Right hindlimb (tissue), 1 donor: ENCODE results near the gene DVL1.

Experiments
- DNase-seq: peaks from one replicate; pipeline ENCODE4 v3.0.0-alpha.2; 2018

DVL1 gene

DNA sequence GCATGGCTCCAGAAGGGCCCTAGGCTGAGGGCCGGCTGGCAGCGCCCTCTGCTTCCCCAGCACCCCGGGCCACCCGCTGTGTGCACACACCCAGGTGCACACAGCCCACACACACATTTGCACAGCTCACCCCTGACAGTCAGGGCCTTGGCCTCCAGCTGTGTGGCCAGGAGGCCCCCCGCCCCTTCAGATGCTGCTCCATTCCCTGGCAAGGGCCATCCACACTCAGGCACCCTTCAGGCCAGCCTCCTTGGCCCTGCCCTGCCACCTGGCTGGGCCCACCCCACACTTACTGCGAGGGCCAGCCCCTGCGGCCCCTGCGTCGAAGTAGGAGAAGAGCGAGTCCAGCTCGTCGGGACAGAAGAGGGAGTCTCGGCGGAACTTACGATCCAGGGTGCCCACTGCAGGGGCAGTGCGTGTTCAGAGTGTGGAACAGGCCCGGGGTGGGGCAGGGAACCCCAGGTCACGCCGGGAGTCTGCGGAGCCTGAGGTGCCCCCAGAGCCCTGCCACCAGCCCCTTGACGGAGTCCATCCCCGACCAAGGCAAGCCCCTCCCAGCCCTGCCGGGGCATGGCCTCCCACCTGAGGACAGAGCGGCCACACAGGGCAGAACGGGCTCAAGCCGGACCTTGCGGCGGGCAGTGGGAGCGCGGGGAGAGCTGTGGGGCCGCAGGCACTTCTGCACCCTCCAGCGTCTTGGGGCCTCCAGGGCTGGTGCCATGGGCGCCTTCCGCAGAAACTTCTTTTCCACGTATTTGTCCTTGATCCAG is 53.9 kb downstream of the DVL1 start:
- DNase-seq = no peak

DNA sequence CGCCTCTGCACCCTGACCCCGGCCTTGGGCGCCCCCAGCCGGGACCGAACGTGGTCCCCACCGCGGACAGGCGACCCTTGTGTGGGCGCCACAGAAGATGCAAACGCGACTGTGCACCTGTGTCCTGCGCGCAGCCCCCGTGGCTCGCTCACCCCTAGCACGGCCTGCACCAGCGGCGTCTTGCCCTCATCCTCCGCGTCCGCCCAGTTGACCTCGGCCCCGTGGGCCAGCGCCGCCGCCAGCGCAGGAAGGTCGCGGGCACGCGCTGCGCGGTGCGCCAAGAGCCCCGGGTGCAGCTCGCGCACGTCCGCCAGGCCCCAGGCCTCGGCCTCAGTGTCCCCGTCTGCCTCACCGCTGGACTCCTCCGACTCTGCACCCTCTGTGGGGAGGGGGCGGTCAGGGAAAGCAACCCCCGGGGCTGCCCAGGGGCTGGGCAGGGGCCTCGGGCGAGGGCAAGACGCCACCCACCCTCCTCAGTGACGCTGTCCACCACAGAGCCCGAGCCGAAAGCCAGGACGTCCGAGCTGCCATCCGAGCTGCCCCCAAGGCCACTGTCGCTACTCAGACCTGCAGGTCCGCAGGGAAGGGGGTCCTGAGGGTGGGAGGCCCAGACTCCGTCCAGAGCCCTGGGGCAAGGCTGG is 54.8 kb downstream of the DVL1 start:
- no peak for DNase-seq

DNA sequence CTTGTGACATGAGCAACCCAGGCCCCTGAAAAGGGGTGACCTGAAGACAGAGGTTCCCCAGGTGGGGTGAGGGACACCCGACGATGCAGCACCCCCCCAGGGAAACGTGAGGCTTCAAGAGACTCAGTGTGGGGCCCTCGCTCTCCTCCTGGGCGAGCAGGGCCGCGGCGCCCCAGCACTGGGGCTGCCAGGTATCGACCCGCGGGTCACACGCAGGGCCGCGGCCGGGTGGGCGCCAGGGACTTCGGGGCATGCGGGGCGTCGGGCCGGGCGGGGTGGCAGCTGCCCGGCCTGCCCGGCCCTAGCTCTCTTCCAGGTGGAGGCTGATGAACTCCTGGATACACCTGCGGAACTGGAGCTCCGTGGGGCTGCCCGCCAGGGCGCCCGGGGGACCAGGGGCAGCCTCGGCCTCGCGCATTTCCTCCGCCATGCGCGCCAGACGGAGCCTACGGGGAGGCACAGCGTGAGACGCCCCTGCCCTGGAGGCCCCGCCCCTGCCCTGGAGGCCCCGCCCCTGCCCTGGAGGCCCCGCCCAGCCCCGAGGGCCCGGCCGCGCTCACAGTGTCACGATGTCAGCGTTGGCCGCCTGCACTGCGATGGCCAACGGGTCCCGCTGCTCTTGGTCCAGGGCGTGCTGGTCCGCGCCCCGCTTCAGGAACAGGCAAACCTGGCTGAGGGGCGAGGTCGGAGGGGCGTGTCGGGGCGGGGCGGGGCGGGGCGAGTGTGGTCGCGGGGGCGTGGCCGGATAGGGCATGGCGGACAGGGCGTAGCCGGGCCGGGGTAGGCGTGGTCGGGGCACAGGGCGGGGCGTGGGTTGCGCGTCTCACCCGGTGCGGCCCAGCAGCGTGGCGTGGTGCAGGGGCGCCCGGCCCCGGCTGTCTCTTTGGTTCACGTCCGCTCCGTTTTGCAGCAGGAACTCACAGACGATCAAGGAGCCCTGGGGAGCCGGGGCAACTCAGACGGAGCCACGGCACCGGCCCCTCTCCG is 55.7 kb downstream of the DVL1 start:
- DNase-seq = no peak

DNA sequence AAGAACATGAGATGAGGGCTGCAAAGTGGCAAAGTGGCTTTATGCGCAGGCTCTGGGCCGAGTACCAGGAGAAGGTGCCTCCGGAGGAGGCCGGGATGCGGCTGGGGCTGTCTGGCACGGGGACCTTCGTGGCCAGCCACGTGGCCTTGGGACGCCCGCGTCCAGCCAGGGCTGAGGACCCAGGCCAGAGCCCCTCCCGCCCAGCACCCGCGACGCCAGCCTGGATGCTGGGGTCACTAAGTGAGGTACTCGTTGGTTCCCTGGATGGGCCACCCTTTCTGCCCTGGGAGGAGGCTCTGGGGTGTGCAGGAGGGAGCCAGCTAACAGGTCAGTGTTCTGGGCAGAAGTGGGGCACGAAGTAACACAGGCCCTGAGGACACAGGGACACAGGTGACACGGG is 56.4 kb downstream of the DVL1 start:
- DNase-seq = no peak

DNA sequence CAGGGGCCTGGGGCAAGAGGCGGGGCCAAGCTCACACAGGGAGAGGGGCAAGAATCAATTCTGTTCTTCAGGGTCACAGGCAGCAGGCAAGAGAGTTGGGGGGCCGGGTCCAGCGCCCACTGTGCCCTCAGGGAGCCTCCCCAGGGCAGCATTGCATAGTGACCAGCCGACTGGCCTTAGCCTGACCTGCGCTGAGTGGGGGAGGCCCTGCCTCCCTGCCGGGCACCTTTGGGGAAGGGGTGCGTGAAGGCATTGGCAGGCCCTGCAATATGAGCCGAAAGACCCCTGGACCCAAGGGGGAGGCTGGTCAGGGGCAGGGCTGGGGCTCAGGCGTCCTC is 56.8 kb downstream of the DVL1 start:
- no peak for DNase-seq

DNA sequence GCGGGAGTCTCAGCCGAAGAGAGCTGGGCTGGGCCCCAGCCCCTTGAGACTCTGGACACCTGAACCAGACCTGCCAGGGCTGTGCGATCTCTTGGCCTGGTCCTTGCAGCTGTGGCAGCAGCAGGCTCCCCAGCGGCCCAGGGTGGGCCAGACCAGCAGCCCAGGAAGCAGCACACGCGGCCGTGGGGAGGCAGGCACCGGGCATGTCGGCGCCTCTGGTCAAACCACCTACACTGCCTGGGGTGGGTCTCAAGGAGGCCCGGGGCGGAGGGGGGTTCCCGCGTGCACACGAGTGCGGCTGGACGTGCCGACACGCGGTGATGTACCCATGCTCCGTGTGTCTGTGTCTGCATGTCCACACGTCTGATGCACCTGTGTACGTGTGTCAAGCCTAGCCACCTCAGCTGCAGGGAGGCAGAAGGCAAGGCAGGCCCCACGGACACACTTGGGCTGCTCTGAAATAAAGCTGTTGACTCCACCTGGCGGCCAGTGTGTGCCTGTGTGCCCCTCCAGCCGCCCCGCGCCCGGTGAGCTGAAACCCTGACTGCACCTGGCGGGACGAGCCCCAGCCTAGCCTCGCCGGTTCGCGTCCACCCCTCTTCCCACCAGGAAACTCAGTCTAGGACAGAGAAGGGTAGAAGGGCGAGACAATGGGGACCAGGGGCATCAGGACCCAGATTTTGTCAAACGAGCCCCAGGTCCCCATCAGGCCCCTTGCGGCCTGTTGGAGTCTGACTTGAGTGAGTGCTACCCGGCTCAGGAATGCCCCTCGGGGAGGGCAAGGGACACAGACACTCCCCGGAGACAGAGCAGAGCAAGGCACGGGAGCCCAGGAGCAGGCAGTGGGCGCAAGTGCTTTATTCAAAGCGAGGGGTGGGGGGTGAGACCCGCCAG is 57.4 kb downstream of the DVL1 start:
- DNase-seq = peak; percentile 70

DNA sequence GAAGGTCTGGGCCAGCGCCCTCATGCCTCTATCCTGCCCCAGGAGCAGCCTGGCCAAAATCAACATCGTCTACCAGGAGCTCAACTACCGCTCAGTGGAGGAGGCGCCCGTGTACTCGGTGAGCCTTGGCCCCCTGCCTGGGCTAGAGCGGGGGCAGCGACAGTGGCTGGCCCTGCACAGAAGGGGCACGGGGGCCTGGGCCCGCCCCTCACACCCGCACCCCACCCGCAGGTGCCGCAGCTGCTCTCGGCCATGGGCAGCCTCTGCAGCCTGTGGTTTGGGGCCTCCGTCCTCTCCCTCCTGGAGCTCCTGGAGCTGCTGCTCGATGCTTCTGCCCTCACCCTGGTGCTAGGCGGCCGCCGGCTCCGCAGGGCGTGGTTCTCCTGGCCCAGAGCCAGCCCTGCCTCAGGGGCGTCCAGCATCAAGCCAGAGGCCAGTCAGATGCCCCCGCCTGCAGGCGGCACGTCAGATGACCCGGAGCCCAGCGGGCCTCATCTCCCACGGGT is 58.1 kb downstream of the DVL1 start:
- no peak for DNase-seq

DNA sequence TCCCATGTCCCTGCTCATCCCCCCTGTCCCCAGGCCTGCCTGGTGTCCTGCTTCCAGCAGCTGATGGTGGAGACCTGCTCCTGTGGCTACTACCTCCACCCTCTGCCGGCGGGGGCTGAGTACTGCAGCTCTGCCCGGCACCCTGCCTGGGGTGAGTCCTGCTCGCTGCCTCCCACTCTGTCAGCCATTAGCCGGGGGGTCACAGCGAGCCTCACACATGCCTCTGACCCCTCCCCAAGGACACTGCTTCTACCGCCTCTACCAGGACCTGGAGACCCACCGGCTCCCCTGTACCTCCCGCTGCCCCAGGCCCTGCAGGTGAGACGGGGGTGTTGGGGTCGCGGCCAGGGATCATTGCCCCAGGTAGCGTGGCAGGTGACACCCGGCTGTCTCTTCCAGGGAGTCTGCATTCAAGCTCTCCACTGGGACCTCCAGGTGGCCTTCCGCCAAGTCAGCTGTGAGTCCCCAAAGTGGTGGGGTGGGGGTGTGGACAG is 58.9 kb downstream of the DVL1 start:
- DNase-seq = no peak

DNA sequence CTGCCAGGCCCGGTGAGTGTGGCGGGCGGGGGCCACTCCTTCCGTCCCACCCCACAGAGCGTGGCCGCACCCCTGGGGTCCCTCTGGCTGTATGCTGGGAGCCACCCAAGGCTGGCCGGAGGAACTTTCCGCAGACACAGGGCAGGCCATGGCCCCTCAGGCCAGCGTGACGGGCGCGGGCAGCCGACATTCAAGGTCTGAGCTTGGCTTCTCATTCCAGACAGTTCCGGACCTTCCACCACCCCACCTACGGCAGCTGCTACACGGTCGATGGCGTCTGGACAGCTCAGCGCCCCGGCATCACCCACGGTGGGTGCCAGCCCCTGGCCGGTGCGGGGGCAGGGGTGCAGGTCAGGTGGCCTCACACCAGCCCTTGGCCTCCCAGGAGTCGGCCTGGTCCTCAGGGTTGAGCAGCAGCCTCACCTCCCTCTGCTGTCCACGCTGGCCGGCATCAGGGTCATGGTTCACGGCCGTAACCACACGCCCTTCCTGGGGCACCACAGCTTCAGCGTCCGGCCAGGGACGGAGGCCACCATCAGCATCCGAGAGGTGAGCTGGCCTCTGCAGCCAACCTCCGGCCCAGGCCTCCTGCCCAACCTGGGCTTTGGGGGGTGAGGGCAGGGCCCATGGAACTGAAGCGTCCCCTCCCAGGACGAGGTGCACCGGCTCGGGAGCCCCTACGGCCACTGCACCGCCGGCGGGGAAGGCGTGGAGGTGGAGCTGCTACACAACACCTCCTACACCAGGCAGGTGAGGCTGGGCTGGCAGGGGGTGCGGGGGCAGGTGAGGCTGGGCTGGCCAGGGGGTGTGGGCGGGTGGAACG is 61.7 kb downstream of the DVL1 start:
- DNase-seq = peak; percentile 18

DNA sequence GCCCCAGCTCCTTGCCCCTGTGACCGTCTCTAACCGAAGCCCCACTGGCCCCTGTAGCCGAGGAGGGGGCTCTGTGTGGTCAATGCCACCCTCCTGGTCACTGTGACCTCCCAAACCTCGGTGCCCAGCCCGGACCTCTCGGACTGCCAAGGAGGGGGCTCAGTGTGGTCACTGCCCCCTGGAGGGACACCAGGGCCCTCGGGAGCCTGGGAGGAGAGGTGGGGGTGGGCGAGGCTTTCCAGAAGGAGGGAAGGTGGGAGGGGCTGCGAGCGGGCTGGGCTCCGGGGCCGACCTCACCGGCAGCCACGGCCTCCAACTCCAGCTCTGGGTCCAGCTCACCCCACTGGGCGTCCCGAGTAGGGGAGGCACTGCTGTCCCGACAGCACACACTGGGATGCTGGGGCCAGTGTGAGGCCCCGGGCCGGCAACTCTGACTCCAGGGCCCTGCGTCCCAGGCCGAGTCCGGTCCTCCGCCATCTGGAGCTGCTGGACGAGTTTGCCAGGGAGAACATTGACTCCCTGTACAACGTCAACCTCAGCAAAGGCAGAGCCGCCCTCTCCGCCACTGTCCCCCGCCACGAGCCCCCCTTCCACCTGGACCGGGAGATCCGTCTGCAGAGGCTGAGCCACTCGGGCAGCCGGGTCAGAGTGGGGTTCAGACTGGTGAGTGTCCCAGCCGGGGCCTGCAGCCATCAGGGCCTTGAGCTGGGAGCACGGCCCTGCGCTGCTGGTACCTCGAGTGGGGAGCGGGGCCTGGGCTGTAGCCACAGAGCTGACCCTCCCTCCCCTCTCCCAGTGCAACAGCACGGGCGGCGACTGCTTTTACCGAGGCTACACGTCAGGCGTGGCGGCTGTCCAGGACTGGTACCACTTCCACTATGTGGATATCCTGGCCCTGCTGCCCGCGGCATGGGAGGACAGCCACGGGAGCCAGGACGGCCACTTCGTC is 62.6 kb downstream of the DVL1 start:
- DNase-seq = peak; percentile 24

DNA sequence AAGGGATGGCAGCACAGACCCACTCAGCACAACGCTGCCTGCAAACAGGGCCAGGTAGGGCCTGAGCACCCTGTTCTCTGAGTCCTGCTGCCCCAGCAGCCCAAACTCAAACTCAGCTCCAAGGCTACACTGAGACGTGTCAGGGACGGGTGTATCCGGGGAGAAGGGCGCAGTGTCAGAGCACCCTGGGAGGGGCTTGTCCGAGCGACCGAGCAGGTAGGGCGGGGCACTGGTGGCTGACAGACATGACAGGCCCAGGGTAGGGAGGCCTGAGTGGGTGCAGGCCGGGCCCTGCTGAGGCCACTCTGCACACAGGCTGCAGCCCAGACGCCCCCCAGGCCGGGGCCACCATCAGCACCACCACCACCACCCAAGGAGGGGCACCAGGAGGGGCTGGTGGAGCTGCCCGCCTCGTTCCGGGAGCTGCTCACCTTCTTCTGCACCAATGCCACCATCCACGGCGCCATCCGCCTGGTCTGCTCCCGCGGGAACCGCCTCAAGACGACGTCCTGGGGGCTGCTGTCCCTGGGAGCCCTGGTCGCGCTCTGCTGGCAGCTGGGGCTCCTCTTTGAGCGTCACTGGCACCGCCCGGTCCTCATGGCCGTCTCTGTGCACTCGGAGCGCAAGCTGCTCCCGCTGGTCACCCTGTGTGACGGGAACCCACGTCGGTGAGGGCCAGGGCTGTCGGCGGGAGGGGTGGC is 63.5 kb downstream of the DVL1 start:
- peak; percentile 24 for DNase-seq
